HepG2 (cell line): ENCODE data around the gene STK39. TPM values are rescaled to one million over a fixed set of nuclear protein-coding genes. Genes with fewer than 3 reads are reported as not detected.

ENCODE experiments used
- ARNT ChIP-seq: fragments of 450-650 bp; IDR thresholded peaks from 2 replicates; pipeline ENCODE4 v1.6.1; 2017
- ERF ChIP-seq: IDR thresholded peaks from 2 replicates; pipeline ENCODE4 v1.6.1; 2018; ENCODE audit warnings: missing biosample characterization, missing genetic modification reagents
- GATAD2A ChIP-seq: IDR thresholded peaks from 2 replicates; pipeline ENCODE4 v1.6.1; 2016
- HNRNPLL ChIP-seq: fragments of 200-400 bp; formaldehyde crosslinking; IDR thresholded peaks from 2 replicates; pipeline ENCODE4 v1.6.1; 2017; ENCODE audit warnings: mild to moderate bottlenecking, low read depth, low read length; ENCODE audit not compliant: poor library complexity, severe bottlenecking
- MLXIP ChIP-seq: sonication (generic); formaldehyde crosslinking; IDR thresholded peaks from 2 replicates; pipeline ENCODE4 v1.9.0; 2021; ENCODE audit warnings: missing genetic modification reagents, borderline replicate concordance
- MTERF4 ChIP-seq: sonication (generic); formaldehyde crosslinking; IDR thresholded peaks from 2 replicates; pipeline ENCODE4 v1.8.0; 2023; ENCODE audit warnings: mild to moderate bottlenecking, missing genetic modification reagents
- NR2C2 ChIP-seq: sonication (generic); formaldehyde crosslinking; IDR thresholded peaks from 2 replicates; pipeline ENCODE4 v1.4.0; 2020; ENCODE audit warnings: missing genetic modification reagents, mild to moderate bottlenecking, moderate library complexity, borderline replicate concordance
- PHF5A ChIP-seq: IDR thresholded peaks from one replicate; pipeline ENCODE4 v1.6.1; 2018; ENCODE audit warnings: low read depth, missing genetic modification reagents; ENCODE audit not compliant: unreplicated experiment
- POLR2AphosphoS5 ChIP-seq: IDR thresholded peaks from 2 replicates; pipeline ENCODE4 v1.6.1; 2012; ENCODE audit warnings: low read depth, low read length
- RFX3 ChIP-seq: IDR thresholded peaks from 2 replicates; pipeline ENCODE4 v1.6.1; 2016; ENCODE audit warnings: missing biosample characterization, missing genetic modification reagents
- SETDB1 ChIP-seq: sonication (generic); formaldehyde crosslinking; IDR thresholded peaks from 2 replicates; pipeline ENCODE4 v1.5.1; 2020; ENCODE audit warnings: missing genetic modification reagents, mild to moderate bottlenecking, borderline replicate concordance
- TBP ChIP-seq: sonication (generic); formaldehyde crosslinking; IDR thresholded peaks from 2 replicates; pipeline ENCODE4 v1.5.0; 2020; ENCODE audit warnings: missing genetic modification reagents
- TRAFD1 ChIP-seq: sonication (generic); formaldehyde crosslinking; IDR thresholded peaks from 2 replicates; pipeline ENCODE4 v1.5.1; 2020; ENCODE audit warnings: missing genetic modification reagents, mild to moderate bottlenecking, borderline replicate concordance
- TRIM24 ChIP-seq: sonication (generic); formaldehyde crosslinking; IDR thresholded peaks from 2 replicates; pipeline ENCODE4 v1.8.0; 2022; ENCODE audit warnings: mild to moderate bottlenecking, missing genetic modification reagents
- ZBTB8A ChIP-seq: sonication (generic); formaldehyde crosslinking; IDR thresholded peaks from 2 replicates; pipeline ENCODE4 v1.4.0; 2020; ENCODE audit warnings: mild to moderate bottlenecking, low read depth, missing genetic modification reagents, borderline replicate concordance
- ZMYM3 ChIP-seq: sonication (generic); formaldehyde crosslinking; IDR thresholded peaks from 2 replicates; pipeline ENCODE4 v1.5.1; 2020; ENCODE audit warnings: mild to moderate bottlenecking, missing genetic modification reagents
- ZNF543 ChIP-seq: sonication (generic); formaldehyde crosslinking; IDR thresholded peaks from 2 replicates; pipeline ENCODE4 v1.4.0; 2020; ENCODE audit warnings: mild to moderate bottlenecking, missing genetic modification reagents
- ZNF788 ChIP-seq: sonication (generic); formaldehyde crosslinking; IDR thresholded peaks from 2 replicates; pipeline ENCODE4 v1.5.0; 2020; ENCODE audit warnings: mild to moderate bottlenecking, missing genetic modification reagents, borderline replicate concordance
- polyA plus RNA-seq, 8 experiments: library from polyadenylated mRNA; depleted of rRNA in 3 of 8; stranded (reverse) in 7 of 8; unstranded in 1 of 8; fragments of >200 nt; fragmentation: Illumina TruSeq in 4 of 8; extraction: Trizol in 4 of 8; gene quantifications; 2 replicates each; pipeline versions ENCODE4 v1.2.1 to v1.2.3, GENCODE V29; 2011 to 2016; ENCODE audit warnings: low read depth in 4 of 8, missing spikeins in 1 of 8, mixed read lengths in 1 of 8; ENCODE audit not compliant: insufficient read depth in 1 of 8
- total RNA-seq, 5 experiments: library from RNA; depleted of rRNA; stranded (reverse); fragments of >200 nt; fragmentation: Illumina TruSeq; extraction: Trizol; gene quantifications; 2 replicates each; pipeline ENCODE4 v1.2.3, GENCODE V29; 2016; ENCODE audit warnings: low read depth in 1 of 5
- TF ChIP-seq, protein P1 (sequence below): sonication (generic); formaldehyde crosslinking; IDR thresholded peaks from 2 replicates; pipeline ENCODE4 v1.5.0; 2020; ENCODE audit warnings: mild to moderate bottlenecking, missing genetic modification reagents
- TF ChIP-seq, protein P2 (sequence below): sonication (generic); formaldehyde crosslinking; IDR thresholded peaks from 2 replicates; pipeline ENCODE4 v1.8.1; 2023; ENCODE audit warnings: missing genetic modification reagents, mild to moderate bottlenecking, borderline replicate concordance
- TF ChIP-seq, protein P3 (sequence below): sonication (generic); formaldehyde crosslinking; IDR thresholded peaks from 2 replicates; pipeline ENCODE4 v1.4.0; 2020; ENCODE audit warnings: missing genetic modification reagents, borderline replicate concordance

STK39 gene
- total and polyA plus RNA-seq, 2 of the 13 experiments (the other 11 are each of a cell fraction or from before 2014, with no cell fraction given), result 27.3 to 38.4 TPM

DNA sequence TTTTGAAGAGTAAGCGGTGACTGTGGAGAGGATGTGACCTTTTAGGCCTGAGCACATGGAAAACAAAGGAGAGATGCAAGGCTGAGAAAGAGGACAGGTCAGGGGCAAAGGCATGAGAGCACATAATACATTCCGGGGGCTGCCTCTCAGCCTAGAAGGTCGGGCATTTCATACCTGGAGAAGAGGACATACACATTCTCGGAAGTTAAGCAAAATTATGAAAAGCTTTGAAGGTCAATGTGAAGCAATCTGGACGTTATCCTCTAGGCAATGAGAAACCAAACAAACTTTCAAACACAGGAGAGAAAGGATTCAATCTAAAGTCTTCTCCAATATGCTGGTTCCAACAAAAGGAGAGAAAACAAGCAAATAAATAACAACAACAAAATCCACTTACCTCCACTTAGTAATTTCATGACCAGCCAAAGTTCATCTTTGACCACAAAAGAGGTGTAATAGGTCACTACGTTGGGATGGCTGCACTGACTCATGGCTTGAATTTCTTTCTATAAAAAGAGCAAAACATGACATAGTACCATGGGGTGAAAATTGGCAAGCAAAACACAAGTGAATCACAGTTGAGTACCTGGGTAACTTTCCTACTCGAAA lies 80.4 kb downstream of the STK39 start (continued):
- TF ChIP-seq, protein P1, sequence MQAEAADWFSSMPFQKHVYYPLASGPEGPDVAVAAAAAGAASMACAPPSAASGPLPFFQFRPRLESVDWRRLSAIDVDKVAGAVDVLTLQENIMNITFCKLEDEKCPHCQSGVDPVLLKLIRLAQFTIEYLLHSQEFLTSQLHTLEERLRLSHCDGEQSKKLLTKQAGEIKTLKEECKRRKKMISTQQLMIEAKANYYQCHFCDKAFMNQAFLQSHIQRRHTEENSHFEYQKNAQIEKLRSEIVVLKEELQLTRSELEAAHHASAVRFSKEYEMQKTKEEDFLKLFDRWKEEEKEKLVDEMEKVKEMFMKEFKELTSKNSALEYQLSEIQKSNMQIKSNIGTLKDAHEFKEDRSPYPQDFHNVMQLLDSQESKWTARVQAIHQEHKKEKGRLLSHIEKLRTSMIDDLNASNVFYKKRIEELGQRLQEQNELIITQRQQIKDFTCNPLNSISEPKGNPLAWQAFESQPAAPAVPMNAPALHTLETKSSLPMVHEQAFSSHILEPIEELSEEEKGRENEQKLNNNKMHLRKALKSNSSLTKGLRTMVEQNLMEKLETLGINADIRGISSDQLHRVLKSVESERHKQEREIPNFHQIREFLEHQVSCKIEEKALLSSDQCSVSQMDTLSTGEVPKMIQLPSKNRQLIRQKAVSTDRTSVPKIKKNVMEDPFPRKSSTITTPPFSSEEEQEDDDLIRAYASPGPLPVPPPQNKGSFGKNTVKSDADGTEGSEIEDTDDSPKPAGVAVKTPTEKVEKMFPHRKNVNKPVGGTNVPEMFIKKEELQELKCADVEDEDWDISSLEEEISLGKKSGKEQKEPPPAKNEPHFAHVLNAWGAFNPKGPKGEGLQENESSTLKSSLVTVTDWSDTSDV (CRISPR knock-in tag), result no peak
- TF ChIP-seq MLXIP (CRISPR knock-in tag) (no peak), HNRNPLL (no peak), PHF5A (CRISPR knock-in tag) (no peak), MTERF4 (CRISPR knock-in tag) (no peak), POLR2AphosphoS5 (no peak), ZNF543 (CRISPR knock-in tag) (no peak), ARNT (no peak), ZBTB8A (CRISPR knock-in tag) (no peak), NR2C2 (CRISPR knock-in tag) (peak; percentile 77), TBP (CRISPR knock-in tag) (no peak), GATAD2A (CRISPR knock-in tag) (peak; percentile 95), TRIM24 (no peak), RFX3 (CRISPR knock-in tag) (no peak), ZNF788 (CRISPR knock-in tag) (no peak), ERF (CRISPR knock-in tag) (peak; percentile 61; the same call in 1 of the 2 replicates), ZMYM3 (CRISPR knock-in tag) (no peak), TRAFD1 (CRISPR knock-in tag) (no peak), SETDB1 (no peak)
- TF ChIP-seq, protein P2, sequence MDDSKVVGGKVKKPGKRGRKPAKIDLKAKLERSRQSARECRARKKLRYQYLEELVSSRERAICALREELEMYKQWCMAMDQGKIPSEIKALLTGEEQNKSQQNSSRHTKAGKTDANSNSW (CRISPR knock-in tag), result no peak
- TF ChIP-seq, protein P3, sequence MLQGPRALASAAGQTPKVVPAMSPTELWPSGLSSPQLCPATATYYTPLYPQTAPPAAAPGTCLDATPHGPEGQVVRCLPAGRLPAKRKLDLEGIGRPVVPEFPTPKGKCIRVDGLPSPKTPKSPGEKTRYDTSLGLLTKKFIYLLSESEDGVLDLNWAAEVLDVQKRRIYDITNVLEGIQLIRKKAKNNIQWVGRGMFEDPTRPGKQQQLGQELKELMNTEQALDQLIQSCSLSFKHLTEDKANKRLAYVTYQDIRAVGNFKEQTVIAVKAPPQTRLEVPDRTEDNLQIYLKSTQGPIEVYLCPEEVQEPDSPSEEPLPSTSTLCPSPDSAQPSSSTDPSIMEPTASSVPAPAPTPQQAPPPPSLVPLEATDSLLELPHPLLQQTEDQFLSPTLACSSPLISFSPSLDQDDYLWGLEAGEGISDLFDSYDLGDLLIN (CRISPR knock-in tag), result no peak
